Neural progenitor cell (in vitro differentiated cells): ENCODE data around the gene SLC39A3.

ENCODE experiments used
- EZH2phosphoT487 ChIP-seq: fragments of 200-600 bp; sonication (generic); IDR thresholded peaks from 2 replicates; pipeline ENCODE4 v1.6.1; 2017; ENCODE audit warnings: antibody characterized with exemption
- TF ChIP-seq, protein P1 (sequence below): fragments of 200-600 bp; sonication (generic); IDR thresholded peaks from 2 replicates; pipeline ENCODE4 v1.5.1; 2017; ENCODE audit warnings: antibody characterized with exemption, mild to moderate bottlenecking

GRCh38 chr19:2720777-2721569 lies 18.8 kb downstream of the SLC39A3 start, which contains the start of gene DIRAS1:
- TF ChIP-seq, protein P1, sequence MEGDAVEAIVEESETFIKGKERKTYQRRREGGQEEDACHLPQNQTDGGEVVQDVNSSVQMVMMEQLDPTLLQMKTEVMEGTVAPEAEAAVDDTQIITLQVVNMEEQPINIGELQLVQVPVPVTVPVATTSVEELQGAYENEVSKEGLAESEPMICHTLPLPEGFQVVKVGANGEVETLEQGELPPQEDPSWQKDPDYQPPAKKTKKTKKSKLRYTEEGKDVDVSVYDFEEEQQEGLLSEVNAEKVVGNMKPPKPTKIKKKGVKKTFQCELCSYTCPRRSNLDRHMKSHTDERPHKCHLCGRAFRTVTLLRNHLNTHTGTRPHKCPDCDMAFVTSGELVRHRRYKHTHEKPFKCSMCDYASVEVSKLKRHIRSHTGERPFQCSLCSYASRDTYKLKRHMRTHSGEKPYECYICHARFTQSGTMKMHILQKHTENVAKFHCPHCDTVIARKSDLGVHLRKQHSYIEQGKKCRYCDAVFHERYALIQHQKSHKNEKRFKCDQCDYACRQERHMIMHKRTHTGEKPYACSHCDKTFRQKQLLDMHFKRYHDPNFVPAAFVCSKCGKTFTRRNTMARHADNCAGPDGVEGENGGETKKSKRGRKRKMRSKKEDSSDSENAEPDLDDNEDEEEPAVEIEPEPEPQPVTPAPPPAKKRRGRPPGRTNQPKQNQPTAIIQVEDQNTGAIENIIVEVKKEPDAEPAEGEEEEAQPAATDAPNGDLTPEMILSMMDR = no peak
- TF ChIP-seq EZH2phosphoT487 = no peak
